Stimulated activated CD4-positive, alpha-beta T cell treated with anti-CD3 and anti-CD28 coated beads, Interleukin-4, amount 100 ng/mL, for 1 hour (primary cell): ENCODE measurements around the gene RERE.
"Not testable (repeated sequence)": the region's sequence is repeated elsewhere in the genome, so short reads cannot be mapped to it uniquely, and the experiment has no call there.

Experiments
- DNase-seq: peaks from one replicate; pipeline ENCODE4 v3.0.0-alpha.2; 2020

The RERE gene

DNA sequence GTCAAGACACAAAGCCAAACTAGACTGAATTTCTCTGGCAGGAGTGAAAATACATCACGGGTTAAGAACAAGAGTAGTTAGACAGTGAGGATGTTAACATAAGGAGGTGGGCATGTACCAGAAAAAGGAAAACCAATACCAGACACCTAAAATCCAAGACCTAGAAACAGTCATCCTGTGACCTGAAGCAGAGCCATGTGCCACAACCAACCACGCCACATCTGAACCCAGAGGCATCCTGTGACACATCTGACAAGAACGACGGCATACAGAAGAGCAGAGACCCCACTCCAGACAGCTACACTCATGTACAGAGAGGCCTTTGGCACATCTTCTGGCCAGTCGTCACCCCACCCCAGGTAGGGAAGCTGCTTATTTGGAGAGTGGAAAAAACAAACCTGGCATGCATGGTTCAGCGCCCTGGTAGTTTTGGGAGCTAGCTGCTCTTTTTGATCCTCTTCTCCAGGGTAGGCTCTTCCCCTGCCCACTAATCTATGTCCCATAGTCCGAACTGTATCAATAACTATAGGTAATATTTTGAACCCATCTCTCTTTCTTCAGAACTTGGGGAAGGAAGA lies 427.4 kb downstream of the RERE start:
- DNase-seq = no peak

DNA sequence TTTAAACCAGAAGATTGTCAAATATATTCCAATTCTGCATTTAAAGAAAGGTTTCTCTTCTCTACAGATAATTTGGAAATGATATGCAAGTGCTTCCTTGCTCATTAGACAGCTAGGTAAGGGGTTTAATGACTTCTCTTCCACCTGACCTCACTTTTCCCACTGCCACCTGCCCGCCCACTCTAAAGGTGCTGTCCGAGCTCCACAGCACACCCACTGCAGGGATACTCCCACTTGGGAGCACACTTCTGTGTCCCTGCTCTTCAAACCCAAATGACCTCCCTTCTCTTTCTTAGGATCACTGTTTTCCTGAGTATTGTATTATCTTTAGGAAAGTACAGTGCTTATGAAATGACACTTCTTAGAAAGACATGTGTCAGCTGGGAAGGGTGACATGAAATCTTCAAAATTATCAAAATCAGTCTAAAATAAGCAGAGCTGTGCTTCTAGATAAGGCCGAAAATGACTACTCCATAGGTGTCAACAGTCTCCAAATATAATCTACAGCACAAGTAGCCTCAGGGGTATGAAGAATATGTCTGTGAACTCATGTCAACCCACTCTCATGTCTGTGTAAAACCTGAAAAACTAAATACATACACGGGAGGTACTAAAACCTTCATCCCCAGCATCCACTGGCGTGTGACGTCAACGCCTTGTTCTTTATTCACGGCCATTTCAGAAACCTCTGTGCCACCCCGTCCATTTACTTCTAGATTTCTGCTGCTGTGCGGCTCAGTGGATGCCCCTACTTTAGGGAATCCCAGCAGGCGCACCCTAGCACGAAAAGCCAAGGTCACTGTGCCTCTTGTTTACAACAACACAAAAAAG lies 428.5 kb downstream of the RERE start:
- no peak for DNase-seq

DNA sequence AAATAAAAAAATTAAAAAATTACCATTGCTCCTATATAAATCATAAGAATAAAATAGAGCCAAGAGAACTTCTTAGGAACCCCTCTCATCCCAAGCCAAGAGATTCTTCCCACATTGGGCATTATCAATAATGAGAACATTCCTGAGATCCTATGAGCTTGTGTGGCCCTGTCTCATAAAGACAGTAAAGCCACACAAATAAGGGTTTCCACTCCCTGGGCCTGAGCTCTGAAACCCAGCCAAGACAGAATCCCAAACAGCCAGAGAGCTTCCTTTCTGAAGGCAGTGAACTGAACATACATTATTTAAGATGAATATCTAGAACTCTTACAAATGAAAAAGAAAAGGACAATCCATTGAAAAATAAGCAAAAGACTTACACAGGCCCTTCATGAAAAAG lies 431.2 kb downstream of the RERE start:
- DNase-seq = no peak

DNA sequence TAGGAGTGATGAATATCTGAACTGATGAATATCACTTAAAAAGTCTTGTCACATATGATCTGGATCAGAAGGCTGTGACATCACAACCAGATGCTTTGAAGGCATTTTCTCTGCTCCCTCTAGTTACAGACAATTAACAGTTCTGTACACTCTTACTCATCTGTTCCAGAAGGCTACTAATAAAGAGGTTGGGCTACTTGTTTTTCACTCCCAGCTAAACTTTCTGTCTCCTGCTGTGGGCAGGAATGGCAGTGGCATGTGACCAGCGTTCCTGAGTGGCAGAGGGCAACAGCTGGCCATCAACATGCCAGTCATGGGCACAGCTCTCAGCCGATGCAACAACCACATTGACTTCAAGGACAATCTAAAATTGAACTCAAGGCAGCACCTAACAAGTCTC lies 432.9 kb downstream of the RERE start:
- no peak for DNase-seq

DNA sequence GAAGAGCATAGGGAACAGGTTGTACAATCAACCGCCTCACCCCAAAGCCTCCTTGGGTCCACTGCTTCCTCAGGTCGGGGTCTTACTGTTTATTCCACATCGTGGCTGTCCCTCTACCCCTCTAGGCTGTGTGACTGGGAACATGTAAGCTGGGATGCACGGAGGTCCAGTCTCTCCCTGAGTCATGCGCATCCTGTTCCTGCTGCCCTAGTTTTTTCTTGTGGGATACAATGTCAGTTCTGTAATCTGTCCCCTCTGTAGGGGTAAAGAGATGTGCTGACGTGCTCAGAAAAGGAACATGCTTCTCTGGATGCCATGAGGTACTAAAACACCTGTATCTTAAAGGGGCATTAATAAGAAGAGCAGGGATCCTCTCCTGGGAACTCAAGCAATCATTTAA lies 433.4 kb downstream of the RERE start:
- DNase-seq = no peak

DNA sequence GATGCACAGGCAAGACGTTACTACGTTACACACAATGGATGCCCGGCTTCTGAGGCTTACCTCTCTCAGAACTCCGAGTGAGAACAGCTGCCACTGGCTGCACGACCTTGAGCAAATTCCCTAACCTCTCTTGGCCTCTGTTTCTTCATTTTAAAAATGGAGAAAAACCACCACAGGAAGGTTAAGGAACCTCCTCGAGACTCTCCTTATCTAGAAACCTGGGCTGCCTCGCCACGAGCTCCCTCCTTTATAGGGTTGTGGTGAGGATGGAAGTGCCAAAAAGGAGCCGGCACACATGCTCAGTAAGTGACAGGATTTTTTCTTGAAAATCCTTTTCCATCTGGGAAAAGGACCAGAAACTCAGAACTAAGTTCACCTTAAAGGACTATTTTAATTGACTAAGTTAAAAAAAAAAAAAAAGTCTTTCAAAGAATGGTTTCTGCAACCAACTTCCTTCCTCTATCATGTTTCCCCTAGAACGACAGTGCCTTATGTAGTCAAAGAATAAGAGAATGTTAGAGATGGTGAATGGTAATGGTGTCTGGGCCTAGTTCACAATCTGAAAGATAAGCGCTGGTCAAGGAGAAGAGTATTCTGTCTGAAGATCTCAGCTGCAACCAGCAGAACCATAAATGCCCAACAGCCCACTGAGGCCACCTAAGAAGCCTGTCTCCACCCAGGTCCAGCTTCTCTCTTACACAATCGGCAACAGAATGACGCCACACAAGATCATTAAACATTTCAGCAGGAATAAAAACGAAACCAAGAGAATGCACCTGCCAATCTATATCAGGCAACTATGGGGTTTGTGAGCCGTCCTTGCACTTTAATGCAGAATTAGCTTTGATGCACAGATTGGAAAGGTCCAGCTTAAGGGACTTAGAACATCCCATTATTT lies 434.6 kb downstream of the RERE start:
- no peak for DNase-seq

DNA sequence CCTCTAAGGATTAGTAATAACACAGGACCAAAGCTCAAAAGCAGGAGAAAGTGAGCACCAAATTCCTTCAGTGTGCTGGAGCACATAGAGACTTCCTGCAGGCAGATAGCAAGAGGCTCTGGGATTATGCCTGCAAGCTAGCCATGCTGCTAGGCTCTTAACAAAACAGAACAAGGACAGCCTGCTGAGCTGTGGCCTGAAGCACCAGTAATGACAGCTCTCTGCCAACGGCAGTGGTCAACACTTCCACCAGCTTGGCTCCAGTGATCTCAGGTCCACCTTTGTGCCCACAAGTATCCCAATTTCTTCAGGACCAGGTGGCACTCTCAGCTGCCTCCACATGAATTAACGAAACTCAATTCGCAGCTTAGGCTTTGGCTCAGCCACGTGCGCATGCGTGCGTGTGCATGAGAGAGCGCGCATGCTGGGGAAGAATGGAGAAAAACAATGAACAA lies 435.4 kb downstream of the RERE start:
- no peak for DNase-seq

DNA sequence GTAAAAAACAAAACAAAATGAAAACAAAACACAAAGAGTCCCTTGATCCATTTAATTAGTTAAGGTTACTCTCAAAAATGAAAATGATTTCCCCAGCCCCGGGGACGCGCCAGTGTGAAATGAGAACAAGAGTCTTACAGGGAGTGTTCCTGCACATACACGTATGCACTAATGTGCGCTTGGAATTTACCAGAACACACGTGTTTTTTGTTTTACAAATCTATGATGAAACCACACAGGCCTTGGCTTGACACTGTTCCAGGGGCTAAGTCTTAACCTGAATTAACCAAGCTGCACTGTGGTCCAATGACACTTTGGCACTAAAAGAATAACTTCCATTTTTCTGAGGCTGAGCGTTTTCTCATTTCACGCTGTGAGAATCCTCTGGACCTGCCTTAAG lies 435.8 kb downstream of the RERE start:
- DNase-seq = no peak

DNA sequence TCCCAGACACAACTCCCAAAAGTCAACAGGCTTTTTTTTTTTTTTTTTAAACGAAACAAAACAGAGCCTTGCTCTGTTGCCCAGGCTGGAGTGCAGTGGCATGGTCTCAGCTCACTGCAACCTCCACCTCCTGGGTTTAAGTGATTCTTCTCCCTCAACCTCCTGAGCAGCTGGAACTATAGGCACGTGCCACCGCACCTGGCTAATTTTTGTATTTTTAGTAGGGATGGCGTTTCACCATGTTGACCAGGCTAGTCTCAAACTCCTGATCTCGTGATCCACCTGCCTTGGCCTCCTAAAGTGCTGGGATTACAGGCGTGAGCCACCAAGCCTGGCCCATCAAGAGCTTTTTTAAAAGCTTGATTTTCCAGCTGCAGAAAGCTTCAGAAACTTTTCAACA lies 437.1 kb downstream of the RERE start:
- not testable (repeated sequence) for DNase-seq

DNA sequence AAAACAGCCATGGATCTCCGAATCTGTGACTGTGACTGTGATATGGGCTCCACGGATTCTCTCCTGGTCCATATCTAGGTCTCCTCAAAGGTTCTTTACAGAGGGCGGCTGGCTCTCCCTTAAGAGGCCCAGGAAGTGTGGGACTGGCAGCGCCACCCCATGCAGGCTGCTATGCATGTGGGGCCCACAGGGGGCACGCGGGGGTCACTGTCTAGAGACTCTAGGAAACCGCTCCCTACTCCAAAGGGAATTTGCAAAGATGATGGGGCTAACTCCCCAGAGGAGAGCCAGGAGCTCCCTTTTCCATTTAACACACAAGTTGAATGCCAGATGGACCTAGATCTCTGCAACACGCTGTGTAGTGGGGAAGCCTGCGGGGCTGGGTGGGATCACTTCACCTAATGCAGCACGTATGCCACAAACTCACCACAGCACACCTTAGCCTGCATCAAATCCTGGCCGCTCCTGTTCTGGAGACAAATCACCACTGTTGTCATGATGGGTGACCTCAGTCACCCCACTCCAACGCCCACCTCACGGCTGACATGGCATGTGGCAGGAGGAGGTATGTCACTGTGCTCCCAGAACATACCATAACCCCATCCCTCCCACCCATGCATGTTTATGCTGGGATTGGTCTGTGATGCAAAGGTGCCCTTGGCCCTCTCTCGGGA lies 437.8 kb downstream of the RERE start:
- no peak for DNase-seq

DNA sequence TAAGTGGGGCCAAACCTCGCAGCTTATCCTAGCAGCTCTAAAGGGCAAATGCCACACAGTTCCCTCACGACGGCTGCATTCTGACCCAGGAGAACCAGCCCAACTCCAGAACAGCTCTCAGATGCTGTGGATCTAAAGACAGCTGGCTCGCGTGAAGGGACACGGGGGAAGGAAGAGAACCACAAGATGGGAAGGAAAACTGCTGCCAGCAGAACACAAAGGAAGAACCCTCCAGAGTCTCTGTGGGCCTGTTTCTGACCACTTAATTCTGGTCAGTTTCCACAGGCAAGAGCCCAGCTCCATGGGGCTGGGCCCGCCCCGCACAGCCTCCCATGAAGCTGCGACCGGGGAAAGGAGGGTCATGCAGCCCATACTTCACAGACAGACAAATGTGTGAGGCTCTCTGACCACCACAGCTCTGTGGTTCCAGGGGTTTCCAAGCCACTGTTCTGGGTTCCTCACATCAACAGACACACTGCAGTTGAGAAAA lies 438.4 kb downstream of the RERE start:
- DNase-seq = no peak

DNA sequence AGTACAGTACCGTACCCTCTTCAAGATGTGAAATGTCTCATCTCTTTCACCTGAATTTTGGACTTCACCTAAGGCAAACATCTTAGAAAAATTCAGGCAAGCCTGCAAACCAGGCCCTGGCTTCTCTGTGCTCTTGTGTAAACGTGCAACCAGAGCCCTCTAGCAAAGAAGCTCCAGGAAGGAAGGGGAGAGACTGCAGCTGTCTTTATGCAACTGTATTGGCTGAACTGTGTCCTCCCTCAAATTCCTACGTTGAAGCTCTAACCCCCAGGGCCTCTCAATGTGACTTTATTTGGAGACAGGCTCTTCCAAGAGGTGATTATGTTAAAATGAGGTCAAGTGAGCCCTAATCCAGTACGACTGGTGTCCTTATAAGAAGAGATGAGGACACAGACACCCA lies 439.3 kb downstream of the RERE start:
- DNase-seq = no peak

DNA sequence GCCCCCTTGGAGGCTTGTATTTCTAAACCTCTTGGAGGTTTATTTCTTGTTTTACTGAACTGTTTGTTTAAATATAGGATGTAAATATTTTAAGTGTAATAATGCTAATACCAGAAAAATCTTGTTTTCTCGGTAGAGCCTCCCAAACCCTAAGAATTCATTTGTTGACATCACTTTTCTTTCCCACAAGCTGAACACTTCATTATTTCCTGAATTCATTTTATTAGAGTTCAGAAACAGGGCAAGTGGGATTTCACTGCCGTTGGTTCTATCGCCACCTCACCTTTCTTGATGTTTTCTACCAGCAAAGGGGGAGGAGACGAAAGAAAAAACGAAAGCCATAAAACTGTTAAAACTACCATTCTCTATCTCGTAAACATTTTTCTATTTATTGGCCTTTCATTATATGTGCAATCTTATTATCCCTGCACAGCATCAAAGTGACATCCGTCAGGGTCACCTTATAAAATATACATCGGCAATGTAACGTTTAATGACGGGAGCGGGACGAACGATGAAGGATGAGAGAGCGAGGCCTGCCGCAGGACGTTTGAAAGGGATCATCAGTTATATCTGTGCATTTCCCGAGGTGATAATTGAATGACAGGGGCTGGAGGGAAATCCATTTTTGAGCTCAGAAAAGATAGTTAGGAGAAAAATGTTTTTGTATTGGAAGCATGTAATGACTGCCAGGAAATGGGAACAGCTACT lies 440.0 kb downstream of the RERE start:
- no peak for DNase-seq

DNA sequence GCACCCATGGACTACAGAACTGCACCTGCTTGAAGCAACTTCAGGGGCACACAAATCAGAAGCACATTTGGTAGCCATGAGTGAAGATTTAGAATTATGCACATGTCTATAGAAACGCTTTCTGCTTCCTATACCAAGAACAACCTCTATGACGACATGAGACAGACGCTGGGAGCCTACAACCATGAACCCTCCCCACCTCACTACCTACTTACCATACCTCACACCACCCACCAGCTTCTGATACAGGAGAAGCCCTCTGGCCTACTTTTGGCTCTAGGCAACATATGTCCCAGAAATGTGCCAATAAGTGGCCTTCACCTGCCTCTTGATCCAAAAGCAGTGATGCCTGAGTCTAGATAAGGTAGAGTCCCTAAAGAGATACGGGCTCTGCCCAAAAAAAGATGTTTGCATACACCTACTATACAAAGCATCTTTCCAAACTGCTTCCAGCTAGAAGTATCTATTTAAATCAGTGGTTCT lies 441.0 kb downstream of the RERE start:
- no peak for DNase-seq

DNA sequence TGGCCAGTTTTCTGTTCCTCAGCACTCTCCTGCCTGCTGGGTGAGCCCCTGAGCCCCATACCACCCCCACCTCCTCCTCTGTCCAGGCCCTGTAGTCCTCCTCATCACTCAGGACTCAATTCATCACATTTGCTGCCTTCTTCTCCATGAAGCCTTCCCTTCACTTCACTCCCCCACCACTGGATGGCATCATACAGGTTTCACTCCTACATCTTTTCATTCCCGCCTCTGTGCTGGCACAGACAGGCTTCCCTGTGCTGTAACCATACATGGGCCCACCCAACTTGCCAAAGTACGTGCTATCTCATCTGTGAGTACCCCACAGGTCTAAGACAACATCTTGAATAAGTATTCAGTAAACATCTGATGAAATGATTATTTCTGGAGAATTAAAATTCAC lies 442.6 kb downstream of the RERE start:
- no peak for DNase-seq

DNA sequence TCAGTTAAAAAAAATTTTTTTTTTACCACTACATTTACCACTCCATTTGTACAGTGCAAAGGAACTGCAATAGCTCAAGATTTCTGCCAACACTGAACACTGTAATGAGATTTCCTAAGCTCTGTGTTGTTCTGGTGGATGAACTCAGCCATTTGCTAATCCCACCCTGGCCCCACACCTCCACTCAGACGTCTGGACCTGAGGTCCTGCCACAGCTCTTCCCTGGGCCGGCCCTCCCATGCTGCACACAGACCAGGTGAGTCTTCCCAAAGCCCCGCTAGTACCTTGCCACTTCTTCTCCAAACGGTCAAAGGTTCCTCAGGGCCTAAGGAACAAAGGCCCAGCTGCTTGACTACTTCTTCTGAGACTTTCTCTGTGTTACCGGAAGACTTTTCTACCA lies 443.1 kb downstream of the RERE start:
- no peak for DNase-seq

DNA sequence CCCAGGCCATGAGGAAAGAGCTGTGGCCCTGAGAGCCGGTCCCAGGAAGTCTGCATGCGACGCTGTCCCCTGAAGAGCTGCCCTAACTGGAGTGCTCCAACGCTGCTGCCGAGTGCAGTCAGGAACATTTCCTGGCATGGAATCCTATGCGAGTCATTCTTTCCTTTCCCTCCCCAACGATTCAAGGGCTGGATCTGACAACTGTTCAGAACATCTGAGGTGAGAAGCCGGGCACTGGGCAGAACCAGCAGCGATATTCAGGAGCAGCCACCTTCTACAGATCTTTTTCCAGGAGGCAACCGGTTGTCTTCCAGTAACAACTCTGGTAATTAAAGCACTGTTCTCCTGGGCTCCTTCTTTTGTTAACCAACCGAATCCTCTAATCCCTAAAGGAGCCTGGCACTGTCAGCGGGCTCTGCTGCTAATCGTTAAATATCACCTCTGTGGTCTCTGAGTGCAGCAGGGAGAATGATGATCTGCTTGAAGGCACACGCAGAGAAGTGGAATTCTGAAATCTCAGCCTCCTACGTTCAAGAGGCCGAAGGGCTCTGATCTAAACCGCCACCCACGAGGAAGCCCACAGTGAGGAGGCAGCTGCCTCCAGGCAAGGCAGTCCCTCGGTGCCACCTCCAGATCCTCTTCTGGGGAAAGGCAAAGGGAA lies 443.7 kb downstream of the RERE start:
- DNase-seq = no peak

DNA sequence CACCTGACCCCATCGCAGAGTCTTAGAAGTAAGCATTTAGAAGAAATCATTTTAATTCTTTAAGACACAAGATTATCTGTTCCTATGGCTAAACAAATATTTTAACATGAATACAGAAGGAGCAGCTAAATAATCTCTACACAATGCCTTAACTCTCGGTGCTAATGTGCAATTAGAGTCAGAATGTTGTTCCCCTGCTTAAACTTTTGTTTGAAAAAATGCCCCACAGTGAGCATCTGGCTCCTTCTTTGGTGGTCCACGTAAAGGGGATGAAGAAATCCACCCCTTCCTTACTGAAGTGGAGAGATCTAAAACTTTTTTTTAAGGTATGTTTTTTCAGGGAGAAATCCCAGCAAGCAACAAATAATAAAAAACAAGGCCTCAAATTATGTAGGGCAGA lies 444.3 kb downstream of the RERE start:
- DNase-seq = no peak

DNA sequence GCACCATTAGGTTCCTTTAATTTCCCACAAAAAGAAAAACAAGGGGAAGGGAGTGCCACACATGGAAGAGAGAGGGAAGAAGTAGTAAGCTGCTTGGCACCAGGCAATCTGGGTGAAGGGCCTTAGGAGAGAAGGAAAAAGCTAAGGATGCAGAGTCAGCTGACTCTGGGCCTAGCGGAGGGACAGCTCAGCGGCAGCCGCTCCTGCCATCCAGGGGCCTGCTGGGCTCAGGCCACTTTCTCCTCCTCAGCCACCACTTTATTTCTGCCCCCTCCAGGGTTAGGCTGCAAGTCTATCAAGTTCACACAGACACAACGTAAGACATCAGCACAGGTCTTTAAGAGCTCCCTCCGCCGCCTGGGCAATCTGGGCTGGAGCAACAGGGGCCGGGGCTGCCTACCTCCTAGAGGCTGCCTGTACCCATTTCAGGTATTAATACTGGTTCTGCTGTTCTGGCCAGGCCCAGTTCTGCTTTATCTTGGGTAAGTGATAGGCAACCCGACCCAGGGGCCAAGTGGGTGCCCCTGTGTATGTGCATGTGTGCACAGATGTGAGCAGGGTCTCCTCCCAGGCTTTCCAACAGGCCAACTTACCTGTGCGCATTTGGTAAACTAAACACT lies 446.0 kb downstream of the RERE start:
- no peak for DNase-seq

DNA sequence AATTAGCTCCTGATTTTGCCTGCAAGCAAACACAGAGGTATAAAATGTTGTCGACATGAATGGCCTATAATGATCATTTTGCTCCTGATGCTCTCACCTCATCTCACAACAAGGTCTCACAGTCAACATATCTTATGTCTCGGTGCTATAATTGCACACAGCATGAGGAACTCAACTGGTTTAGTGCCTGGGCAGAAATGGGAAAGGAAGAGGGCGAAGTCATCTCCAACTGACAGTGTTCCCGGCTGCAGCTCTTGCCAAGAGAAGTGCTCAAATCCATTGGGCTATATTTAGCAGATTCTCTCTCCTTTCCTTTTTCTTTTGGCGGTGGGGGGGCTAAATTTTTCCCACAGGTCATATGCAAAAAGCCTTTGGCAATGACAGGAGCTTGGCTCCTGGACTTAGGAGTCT lies 446.5 kb downstream of the RERE start:
- DNase-seq = no peak
